GM12878 (cell line): ENCODE results near the gene NOL3. TPM values are rescaled to one million over a fixed set of nuclear protein-coding genes. Genes with fewer than 3 reads are reported as not detected.

ENCODE experiments used
- ATAC-seq: fragments of 200-7000 bp; cut with Tn5 transposase; 3 replicates; pipeline ENCODE4 v1.9.1; 2020; ENCODE audit warnings: mild to moderate bottlenecking, moderate library complexity
- BruUV-seq: library from RNA; stranded (reverse); fragments of 400-500 nt; replicated peaks from 2 replicates; lab custom pipeline; 2021; lab: Mats Ljungman, UMichigan
- CTCF ChIA-PET: fragments of 300-600 bp; sonication (Branson Sonifier 250); formaldehyde crosslinking; extraction: SDS; loops from one replicate; lab custom pipeline; 2021; ENCODE audit warnings: inconsistent platforms; lab: Yijun Ruan, JAX
- POLR2A ChIA-PET: fragments of 350-600 bp; formaldehyde crosslinking; extraction: SDS; loops from one replicate; lab custom pipeline; 2021; ENCODE audit warnings: inconsistent platforms; lab: Charles Lee
- RAD21 ChIA-PET: fragments of 300-600 bp; sonication (Branson Sonifier 250); formaldehyde crosslinking; loops from one replicate; lab custom pipeline; 2023; ENCODE audit warnings: antibody characterized with exemption; ENCODE audit not compliant: unreplicated experiment; lab: Charles Lee
- SMC1A ChIA-PET: fragments of 300-600 bp; sonication (Branson Sonifier 250); formaldehyde crosslinking; loops from one replicate; lab custom pipeline; 2023; ENCODE audit not compliant: unreplicated experiment, uncharacterized antibody; lab: Charles Lee
- DNase-seq: peaks from one replicate; pipeline ENCODE4 v3.0.0-alpha.2; 2011; ENCODE audit warnings: low read depth, low spot score
- FAIRE-seq: peaks from 3 replicates; lab custom pipeline; 2011; peaks lifted over from hg19 to GRCh38; lab: Jason Lieb, UNC
- H2AFZ ChIP-seq: 2 replicates; pipeline ENCODE4 v1.6.0; 2011; ENCODE audit warnings: low read depth, low read length, control low read depth; ENCODE audit not compliant: control insufficient read depth
- H3K27ac ChIP-seq: 2 replicates; pipeline ENCODE4 v1.5.1; 2011; ENCODE audit warnings: control low read depth; ENCODE audit not compliant: control insufficient read depth, insufficient read depth
- H3K27me3 ChIP-seq, 2 experiments: replicated peaks in 1 of 2; 2 replicates each; pipeline versions ENCODE4 v1.6.0 to v1.6.1; 2011; ENCODE audit warnings: low read length in 1 of 2; ENCODE audit not compliant: control insufficient read depth in 2 of 2, insufficient read depth in 2 of 2
- H3K36me3 ChIP-seq, 2 experiments: 2 replicates each; pipeline ENCODE4 v1.5.1; 2011; ENCODE audit warnings: low read length in 1 of 2; ENCODE audit not compliant: control insufficient read depth in 2 of 2, insufficient read depth in 2 of 2
- H3K4me1 ChIP-seq: 2 replicates; pipeline ENCODE4 v1.6.1; 2011; ENCODE audit warnings: mild to moderate bottlenecking, low read length, moderate library complexity, mixed read lengths; ENCODE audit not compliant: control insufficient read depth, insufficient read depth
- H3K4me2 ChIP-seq: 2 replicates; pipeline ENCODE4 v1.6.0; 2011; ENCODE audit warnings: control low read depth; ENCODE audit not compliant: control insufficient read depth, insufficient read depth
- H3K4me3 ChIP-seq: fragments of 200-600 bp; sonication (generic); 2 replicates; pipeline ENCODE4 v1.5.1; 2016
- H3K79me2 ChIP-seq: 2 replicates; pipeline ENCODE4 v1.6.0; 2011; ENCODE audit warnings: low read length; ENCODE audit not compliant: control insufficient read depth, insufficient read depth
- H3K9ac ChIP-seq: 2 replicates; pipeline ENCODE4 v1.8.0; 2011; ENCODE audit warnings: low read length, control low read depth, mixed read lengths; ENCODE audit not compliant: control insufficient read depth, insufficient read depth
- H3K9me3 ChIP-seq: replicated peaks from 3 replicates; pipeline ENCODE4 v1.5.1; 2011; ENCODE audit warnings: mild to moderate bottlenecking, low read length; ENCODE audit not compliant: control insufficient read depth, insufficient read depth
- H4K20me1 ChIP-seq: 2 replicates; pipeline ENCODE4 v1.6.0; 2011; ENCODE audit not compliant: control insufficient read depth, insufficient read depth
- BRCA1 ChIP-seq: IDR thresholded peaks from 2 replicates; pipeline ENCODE4 v1.6.1; 2011; ENCODE audit warnings: low read depth, low read length, improper control_type of control experiment
- CBFB ChIP-seq: IDR thresholded peaks from 2 replicates; pipeline ENCODE4 v1.6.1; 2016; ENCODE audit warnings: antibody characterized with exemption, low read depth
- CBX5 ChIP-seq: sonication (generic); IDR thresholded peaks from 2 replicates; pipeline ENCODE4 v1.6.1; 2016; ENCODE audit warnings: low read depth, moderate library complexity, mild to moderate bottlenecking, inconsistent platforms
- EP300 ChIP-seq, 2 experiments: fragments of 150-350 bp in 1 of 2; IDR thresholded peaks; 2 replicates each; pipeline ENCODE4 v1.6.1; 2011 to 2012; ENCODE audit warnings: low read depth in 2 of 2, low read length in 2 of 2, borderline replicate concordance in 1 of 2, improper control_type of control experiment in 1 of 2, inconsistent platforms in 1 of 2; ENCODE audit not compliant: control insufficient read depth in 1 of 2
- ETV6 ChIP-seq, 2 experiments: fragments of 450-650 bp in 1 of 2; IDR thresholded peaks in 1 of 2; conservative IDR thresholded peaks in 1 of 2; 2 replicates each; pipeline ENCODE4 v1.6.1; 2014; ENCODE audit warnings: antibody characterized with exemption in 1 of 2, borderline replicate concordance in 1 of 2, low read depth in 1 of 2, mild to moderate bottlenecking in 1 of 2, moderate library complexity in 1 of 2
- HDAC2 ChIP-seq: fragments of 200-600 bp; sonication (generic); IDR thresholded peaks from 2 replicates; pipeline ENCODE4 v1.6.1; 2017
- MYC ChIP-seq: IDR thresholded peaks from 2 replicates; pipeline ENCODE4 v1.6.1; 2011; ENCODE audit warnings: mild to moderate bottlenecking, low read length, moderate library complexity, inconsistent platforms; ENCODE audit not compliant: insufficient read depth, insufficient replicate concordance, insufficient read length, severe bottlenecking
- NFYB ChIP-seq: IDR thresholded peaks from 2 replicates; pipeline ENCODE4 v1.6.1; 2011; ENCODE audit warnings: low read depth, mild to moderate bottlenecking, low read length, improper control_type of control experiment, moderate library complexity; ENCODE audit not compliant: insufficient read depth
- RAD21 ChIP-seq: IDR thresholded peaks from 2 replicates; pipeline ENCODE4 v1.6.1; 2011; ENCODE audit warnings: mild to moderate bottlenecking, low read depth, low read length, moderate library complexity; ENCODE audit not compliant: insufficient read depth
- RBBP5 ChIP-seq: fragments of 200-600 bp; sonication (generic); conservative IDR thresholded peaks from 2 replicates; pipeline ENCODE4 v1.6.1; 2016
- SIN3A ChIP-seq: IDR thresholded peaks from 2 replicates; pipeline ENCODE4 v1.6.1; 2012; ENCODE audit warnings: low read depth, low read length, improper control_type of control experiment
- SPI1 ChIP-seq: IDR thresholded peaks from 2 replicates; pipeline ENCODE4 v1.6.1; 2011; ENCODE audit warnings: low read depth, mild to moderate bottlenecking, low read length, moderate library complexity, borderline replicate concordance; ENCODE audit not compliant: insufficient read depth
- SUZ12 ChIP-seq: fragments of 200-600 bp; sonication (generic); IDR thresholded peaks from one replicate; pipeline ENCODE4 v1.6.1; 2018; ENCODE audit warnings: antibody characterized with exemption, mild to moderate bottlenecking; ENCODE audit not compliant: unreplicated experiment
- WGBS: methylation state at CpG from one replicate; pipeline ENCODE4 v1.1.6; 2016; ENCODE audit warnings: low lambda C conversion rate; ENCODE audit not compliant: insufficient replicate concordance, insufficient coverage; ENCODE audit errors: missing lambda C conversion rate; 5-methylcytosine and 5-hydroxymethylcytosine counted together
- in situ Hi-C: fragments of 300-500 bp; cut with MboI; formaldehyde crosslinking; loops from 9 replicates; pipeline ENCODE4 v1.14.3; 2018; ENCODE audit warnings: mixed read lengths
- intact Hi-C: fragments of 100-400 bp; cut with micrococcal nuclease; formaldehyde crosslinking; loops from one replicate; pipeline ENCODE4 v1.14.2; 2022; ENCODE audit not compliant: unreplicated experiment
- polyA plus RNA-seq, 11 experiments: library from polyadenylated mRNA; depleted of rRNA in 4 of 11; unstranded in 6 of 11; stranded (reverse) in 5 of 11; fragments of >200 nt; fragmentation: Nextera tagmentation in 4 of 11; fragmentation: Illumina TruSeq in 1 of 11; extraction: Ambion mirVana in 4 of 11; extraction: Trizol in 1 of 11; gene quantifications; 1 replicate in 1 of 11; 2 replicates in 10 of 11; pipeline versions ENCODE4 v1.2.1 to v1.2.3, GENCODE V29; 2011 to 2016; ENCODE audit warnings: inconsistent platforms in 2 of 11, missing spikeins in 2 of 11, low read depth in 1 of 11
- total RNA-seq, 4 experiments: library from RNA; depleted of rRNA in 3 of 4; stranded (reverse); fragments of >200 nt in 3 of 4; fragmentation: Illumina TruSeq in 1 of 4; extraction: Trizol in 1 of 4; gene quantifications; 2 replicates each; pipeline versions ENCODE4 v1.2.1 to v1.2.3, GENCODE V29; 2013 to 2021
- TF ChIP-seq, protein P1 (sequence below): fragments of 450-650 bp; IDR thresholded peaks from 2 replicates; pipeline ENCODE4 v1.6.1; 2017; ENCODE audit warnings: mild to moderate bottlenecking
- TF ChIP-seq, protein P2 (sequence below): fragments of 450-650 bp; IDR thresholded peaks from 2 replicates; pipeline ENCODE4 v1.6.1; 2017; ENCODE audit warnings: borderline replicate concordance

The NOL3 gene
- total and polyA plus RNA-seq, 10 of the 15 experiments (the other 5 are each of a cell fraction or from before 2014, with no cell fraction given), result 0.31 to 18.4 (median 2.7) TPM

DNA sequence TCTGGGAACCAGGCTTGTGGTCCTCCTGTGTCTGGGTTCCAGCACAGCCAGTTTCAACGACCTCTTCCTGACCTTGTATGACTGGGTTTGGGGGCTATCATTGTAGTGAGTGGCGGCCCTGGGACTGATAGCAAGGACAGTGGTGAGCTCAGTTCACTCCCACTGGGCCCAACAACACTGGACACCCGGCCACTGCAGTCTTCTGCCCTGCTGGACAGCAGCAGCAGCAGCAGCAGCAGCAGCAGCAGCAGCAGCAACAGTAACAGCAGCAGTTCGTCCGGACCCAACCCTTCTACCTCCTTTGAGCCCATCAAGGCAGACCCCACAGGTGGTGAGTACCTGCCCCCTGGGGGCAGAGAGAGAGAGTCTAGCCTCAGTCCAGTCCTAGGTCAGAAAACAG, 25.3 kb downstream of the NOL3 start:
- no peaks in the 10 kb centered on the region for H3K27me3 ChIP-seq
- FAIRE-seq, result no peak
- no peak overlapping the region for H2AFZ ChIP-seq
- POLR2A ChIA-PET, result interaction anchor here (0.5 to 4.7 kb wide), 2 partner anchors 31 to 79 kb away, joined by 3 to 22 read pairs; partner anchors contain the start of gene TMEM208
- H3K4me2 ChIP-seq, result no peak overlapping the region
- no peak overlapping the region for H3K9ac ChIP-seq
- TF ChIP-seq SIN3A, result no peak
- no peak for TF ChIP-seq CBX5
- no peak for TF ChIP-seq RBBP5
- TF ChIP-seq NFYB, result no peak
- TF ChIP-seq RAD21, result no peak
- TF ChIP-seq BRCA1, result no peak
- peaks cover 23% of the 10 kb centered on the region for H3K79me2 ChIP-seq
- intact Hi-C loops, result no loop called here
- no peak overlapping the region for H3K27ac ChIP-seq
- CTCF ChIA-PET, result interaction anchor here (0.7 to 1.1 kb wide), 2 partner anchors 48 to 206 kb away, joined by 3 to 4 read pairs; no protein-coding TSS in a partner anchor
- no peaks in the 10 kb centered on the region for H3K9me3 ChIP-seq
- RAD21 ChIA-PET, result no interaction called here
- in situ Hi-C loops, result no loop called here
- peaks cover 7% of the 10 kb centered on the region for H4K20me1 ChIP-seq
- no peak for ATAC-seq
- peaks cover 14 to 37% of the 10 kb centered on the region in 2 experiments for H3K36me3 ChIP-seq
- SMC1A ChIA-PET, result no interaction called here
- no peak overlapping the region for H3K4me3 ChIP-seq
- WGBS, result 88% methylated on average over 5 of the region's 5 CpGs
- no peak for DNase-seq
- peaks cover 8% of the 10 kb centered on the region for H3K4me1 ChIP-seq
- no TSS peak for BruUV-seq

DNA sequence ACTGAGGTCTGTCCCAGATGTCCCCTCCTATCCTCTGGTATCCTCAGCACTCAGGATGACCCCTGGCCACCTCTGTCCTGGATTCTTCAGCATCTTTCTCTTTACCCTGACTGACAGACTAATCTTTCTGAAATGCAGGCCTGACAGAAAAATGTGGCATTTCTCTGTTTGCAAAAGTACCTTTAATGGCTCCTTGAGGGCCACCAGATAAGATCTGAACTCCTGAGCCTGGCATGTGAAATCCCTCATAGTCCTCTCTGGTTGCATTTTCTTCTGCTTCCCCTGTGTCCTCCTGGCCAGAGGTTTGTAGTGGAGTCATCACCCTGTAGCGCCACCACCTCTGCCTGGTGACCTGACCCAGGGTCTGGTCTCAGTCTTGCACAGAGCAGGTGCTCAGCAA, 26.5 kb downstream of the NOL3 start:
- no TSS peak for BruUV-seq
- ChIA-PET POLR2A (no interaction called here), CTCF (interaction anchor here (0.7 to 1.9 kb wide), 7 partner anchors 8 to 243 kb away, joined by 3 to 6 read pairs (median 4); no protein-coding TSS in a partner anchor), SMC1A (interaction anchor here (0.9 kb wide), 1 partner anchor 50 kb away, joined by 3 read pairs; the partner anchor contains the start of gene FHOD1), RAD21 (no interaction called here)
- intact Hi-C loops, result no loop called here
- peaks cover 23% of the 10 kb centered on the region for H3K79me2 ChIP-seq
- no peak for ATAC-seq
- in situ Hi-C loops, result no loop called here
- no peak for FAIRE-seq
- no peak for DNase-seq
- peaks cover 7% of the 10 kb centered on the region for H4K20me1 ChIP-seq
- H3K4me1 ChIP-seq, result peaks cover 5% of the 10 kb centered on the region; the same call in 1 of the 2 replicates
- H3K9me3 ChIP-seq, result no peaks in the 10 kb centered on the region
- H3K4me2 ChIP-seq, result peak overlapping the region; percentile 17; the same call in 1 of the 2 replicates
- 100% methylated on average over 1 of the region's 1 CpG for whole genome bisulfite sequencing
- H3K27me3 ChIP-seq, result no peaks in the 10 kb centered on the region
- H2AFZ ChIP-seq, result no peak overlapping the region
- no peak overlapping the region for H3K4me3 ChIP-seq
- H3K36me3 ChIP-seq, result peaks cover 19 to 42% of the 10 kb centered on the region in 2 experiments
- H3K27ac ChIP-seq, result no peak overlapping the region
- H3K9ac ChIP-seq, result no peak overlapping the region
- TF ChIP-seq HDAC2 (no peak), SUZ12 (no peak), MYC (no peak), SPI1 (no peak), CBFB (no peak), EP300 (IDR thresholded peaks at IDR 0.05; ENCODE audit: borderline replicate concordance in 1 of 2, control insufficient read depth in 1 of 2, low read depth in 2 of 2, low read length in 2 of 2) (no peak), ETV6 (conservative IDR thresholded peaks at IDR 0.05 in 1 of 2, IDR thresholded peaks at IDR 0.05 in 1 of 2; ENCODE audit: borderline replicate concordance in 1 of 2, low read depth in 1 of 2) (no peak)
- TF ChIP-seq, protein P1, sequence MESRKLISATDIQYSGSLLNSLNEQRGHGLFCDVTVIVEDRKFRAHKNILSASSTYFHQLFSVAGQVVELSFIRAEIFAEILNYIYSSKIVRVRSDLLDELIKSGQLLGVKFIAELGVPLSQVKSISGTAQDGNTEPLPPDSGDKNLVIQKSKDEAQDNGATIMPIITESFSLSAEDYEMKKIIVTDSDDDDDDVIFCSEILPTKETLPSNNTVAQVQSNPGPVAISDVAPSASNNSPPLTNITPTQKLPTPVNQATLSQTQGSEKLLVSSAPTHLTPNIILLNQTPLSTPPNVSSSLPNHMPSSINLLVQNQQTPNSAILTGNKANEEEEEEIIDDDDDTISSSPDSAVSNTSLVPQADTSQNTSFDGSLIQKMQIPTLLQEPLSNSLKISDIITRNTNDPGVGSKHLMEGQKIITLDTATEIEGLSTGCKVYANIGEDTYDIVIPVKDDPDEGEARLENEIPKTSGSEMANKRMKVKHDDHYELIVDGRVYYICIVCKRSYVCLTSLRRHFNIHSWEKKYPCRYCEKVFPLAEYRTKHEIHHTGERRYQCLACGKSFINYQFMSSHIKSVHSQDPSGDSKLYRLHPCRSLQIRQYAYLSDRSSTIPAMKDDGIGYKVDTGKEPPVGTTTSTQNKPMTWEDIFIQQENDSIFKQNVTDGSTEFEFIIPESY, result no peak
- TF ChIP-seq, protein P2, sequence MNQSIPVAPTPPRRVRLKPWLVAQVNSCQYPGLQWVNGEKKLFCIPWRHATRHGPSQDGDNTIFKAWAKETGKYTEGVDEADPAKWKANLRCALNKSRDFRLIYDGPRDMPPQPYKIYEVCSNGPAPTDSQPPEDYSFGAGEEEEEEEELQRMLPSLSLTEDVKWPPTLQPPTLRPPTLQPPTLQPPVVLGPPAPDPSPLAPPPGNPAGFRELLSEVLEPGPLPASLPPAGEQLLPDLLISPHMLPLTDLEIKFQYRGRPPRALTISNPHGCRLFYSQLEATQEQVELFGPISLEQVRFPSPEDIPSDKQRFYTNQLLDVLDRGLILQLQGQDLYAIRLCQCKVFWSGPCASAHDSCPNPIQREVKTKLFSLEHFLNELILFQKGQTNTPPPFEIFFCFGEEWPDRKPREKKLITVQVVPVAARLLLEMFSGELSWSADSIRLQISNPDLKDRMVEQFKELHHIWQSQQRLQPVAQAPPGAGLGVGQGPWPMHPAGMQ, result no peak
